T follicular helper cell (primary cell): ENCODE results near the gene MCFD2.
"Not testable (repeated sequence)": the region's sequence is repeated elsewhere in the genome, so short reads cannot be mapped to it uniquely, and the experiment has no call there.

Source experiments
- DNase-seq: peaks from one replicate; pipeline ENCODE4 v3.0.0-alpha.2; 2020; ENCODE audit warnings: low read depth

MCFD2 gene

DNA sequence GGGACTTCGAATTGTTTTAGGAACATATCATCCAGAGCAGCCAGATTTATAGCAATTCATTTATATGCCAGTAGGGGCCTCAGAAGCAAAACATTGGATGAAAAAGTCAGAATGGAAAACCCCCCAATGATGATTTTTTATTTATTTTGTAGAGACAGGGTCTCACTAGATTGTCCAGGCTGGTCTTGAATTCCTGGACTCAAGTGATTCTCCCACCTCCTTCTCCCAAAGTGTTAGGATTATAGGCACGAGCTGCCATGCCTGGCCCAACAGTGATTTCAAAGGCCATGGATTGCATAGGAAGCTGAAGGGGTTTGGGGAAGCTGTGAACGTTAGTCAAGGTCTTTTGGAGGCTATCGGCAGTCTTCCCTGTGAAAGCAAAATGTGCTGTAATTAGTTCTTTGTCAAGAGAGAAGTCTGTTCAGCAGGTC lies 21.9 kb upstream of the MCFD2 start:
- no peak for DNase-seq

DNA sequence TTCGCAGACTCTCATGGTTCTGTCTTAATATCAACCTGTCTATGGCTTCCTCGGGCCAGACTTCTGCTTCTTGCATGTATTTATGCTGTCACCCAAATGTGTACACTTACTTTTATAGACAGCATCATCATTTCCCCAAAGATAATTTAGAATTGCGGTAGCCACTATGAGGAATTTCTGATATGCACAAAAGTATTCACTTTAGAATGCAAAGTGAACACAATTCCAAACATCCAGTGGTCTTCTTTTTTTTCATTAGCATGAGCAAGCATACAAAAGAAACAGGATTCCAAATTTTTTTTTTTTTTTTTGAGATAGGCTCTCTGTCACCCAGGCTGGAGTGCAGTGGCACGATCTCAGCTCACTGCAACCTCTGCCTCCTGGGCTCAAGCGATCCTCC lies 21.0 kb upstream of the MCFD2 start:
- DNase-seq, result no peak

GRCh38 chr2:46935071-46935470 lies 19.5 kb upstream of the MCFD2 start:
- DNase-seq, result no peak

DNA sequence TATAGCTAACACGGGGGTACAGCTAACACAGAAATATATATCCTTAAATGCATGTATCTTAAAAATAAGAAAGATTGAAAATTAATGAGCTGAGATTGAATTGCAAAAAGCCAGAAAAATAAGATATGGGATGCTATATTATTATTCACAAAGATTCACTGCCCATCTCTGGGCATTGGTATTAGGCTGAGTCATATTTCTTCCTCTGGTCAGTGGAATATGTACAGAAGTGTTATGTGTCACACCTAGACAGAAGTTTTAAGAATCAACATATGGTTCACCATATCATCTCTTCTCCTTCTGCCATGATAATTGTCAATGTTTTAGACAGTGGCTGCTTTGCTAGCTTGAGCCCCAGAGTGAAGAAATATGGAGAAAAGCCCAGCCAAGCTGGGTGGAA lies 14.0 kb upstream of the MCFD2 start:
- DNase-seq, result no peak

DNA sequence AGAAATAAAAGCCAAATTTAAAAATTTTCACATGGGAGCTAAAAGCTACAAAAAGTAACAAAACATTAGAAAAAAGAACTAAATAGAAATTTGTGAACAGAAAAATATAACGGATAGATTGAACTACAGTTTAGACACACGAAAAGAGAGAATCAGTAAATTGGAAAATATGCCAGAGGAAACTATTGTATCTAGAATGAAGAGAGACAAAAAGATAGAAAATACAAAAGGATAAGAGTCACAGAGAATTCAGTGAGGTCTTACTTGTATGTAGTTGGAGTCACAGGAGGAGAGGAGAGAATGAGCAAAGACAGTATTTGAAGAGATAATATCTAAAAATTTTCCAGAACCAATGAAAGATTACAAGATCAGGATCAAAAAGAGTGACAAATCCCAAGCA lies 11.3 kb upstream of the MCFD2 start:
- no peak for DNase-seq

DNA sequence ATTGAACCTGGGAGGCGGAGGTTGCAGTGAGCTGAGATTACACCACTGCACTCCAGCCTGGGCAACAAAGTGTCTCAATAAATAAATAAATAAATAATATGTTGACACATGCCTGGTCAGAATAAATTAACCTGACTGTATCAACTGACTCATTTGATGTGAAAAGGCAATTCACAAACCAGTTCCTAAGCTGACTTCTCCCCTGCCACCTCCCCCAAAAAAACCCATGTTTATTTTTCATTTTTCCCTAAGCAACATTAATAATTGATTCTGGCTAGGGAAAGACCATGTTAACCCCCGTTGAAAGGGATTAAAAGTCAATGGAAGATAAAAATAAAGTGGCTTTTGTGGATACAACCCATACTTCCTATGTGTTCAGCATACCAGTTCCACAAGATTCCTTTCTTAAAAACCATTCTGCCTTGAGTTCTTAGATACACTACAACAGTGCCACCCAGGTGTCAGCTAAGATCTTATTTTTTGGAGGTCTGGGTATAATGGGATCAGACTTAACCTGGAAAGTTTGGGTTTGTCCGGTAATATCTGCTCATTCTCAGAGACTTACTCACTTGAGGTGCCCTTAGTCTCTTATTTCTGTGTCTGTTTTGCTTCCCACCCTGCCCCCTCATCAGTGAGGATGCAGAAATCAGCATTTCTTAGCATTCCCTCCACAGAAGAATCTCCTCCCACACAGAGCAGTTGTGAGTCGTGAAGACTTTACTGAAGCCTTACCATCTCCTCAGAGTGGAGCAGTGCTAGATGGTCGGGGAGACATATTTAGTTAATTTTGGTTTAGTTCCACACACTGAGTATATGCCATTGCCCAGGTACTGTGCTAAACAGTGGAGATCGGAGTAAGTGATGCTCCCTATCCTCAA lies 10.1 kb upstream of the MCFD2 start:
- no peak for DNase-seq

DNA sequence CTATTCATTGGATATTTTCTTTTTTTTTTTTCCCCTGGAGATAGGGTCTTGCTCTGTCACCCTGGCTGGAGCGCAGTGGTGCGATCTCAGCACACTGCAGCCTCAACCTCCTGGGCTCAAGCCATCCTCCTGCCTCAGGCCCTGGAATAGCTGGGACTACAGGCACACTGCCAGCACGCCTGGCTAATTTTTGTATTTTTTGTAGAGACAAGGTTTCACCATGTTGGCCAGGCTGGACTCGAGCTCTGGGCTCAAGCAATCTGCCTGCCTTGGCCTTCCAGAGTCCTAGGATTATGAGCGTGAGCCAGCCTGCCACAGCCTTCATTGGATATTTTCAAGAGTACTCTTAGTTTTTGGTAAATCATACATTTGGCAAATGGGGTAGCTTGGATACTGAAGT lies 9.0 kb upstream of the MCFD2 start:
- no peak for DNase-seq

DNA sequence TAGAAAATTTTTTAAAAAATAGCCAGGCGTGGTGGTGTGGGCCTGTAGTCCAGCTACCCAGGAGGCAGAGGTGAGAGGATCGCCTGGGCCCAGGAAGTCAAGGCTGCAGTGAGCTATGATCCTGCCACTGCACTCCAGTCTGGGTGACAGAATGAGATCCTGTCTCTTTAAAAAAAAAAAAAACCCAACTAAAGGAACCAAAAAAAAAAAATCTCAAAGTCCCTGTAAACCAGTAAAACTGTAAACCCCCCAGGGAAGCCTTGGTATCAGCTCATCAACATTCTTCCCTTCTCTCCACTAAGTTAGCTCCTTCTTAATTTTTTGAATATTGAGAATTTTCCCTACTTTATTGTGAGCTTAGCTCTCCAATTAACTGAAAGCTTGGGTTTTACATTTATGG lies 8.4 kb upstream of the MCFD2 start:
- no peak for DNase-seq

- no peak for DNase-seq
Measured at GRCh38 chr2:46923041-46923528, 7.5 kb upstream of the MCFD2 start.

DNA sequence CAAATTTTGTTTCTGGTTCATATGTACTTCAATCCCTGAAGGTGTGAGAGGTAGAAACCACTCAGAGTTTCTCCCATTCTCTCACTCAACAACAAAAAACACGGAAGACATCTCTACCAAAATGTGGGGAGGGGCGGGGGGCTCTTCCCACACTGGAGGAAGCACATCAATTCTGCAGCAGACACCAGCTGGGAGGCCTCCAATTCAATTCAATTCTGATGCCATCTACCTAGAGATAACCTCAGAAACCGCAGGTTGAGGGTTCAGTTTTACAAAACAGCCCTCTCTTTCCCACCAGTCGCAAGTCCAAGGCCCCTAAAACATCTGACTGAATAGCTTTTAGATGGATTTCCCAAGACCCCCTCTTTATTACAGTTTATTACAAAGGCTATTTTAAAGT lies 7.0 kb upstream of the MCFD2 start:
- DNase-seq, result no peak

GRCh38 chr2:46921676-46922448 lies 6.3 kb upstream of the MCFD2 start:
- no peak for DNase-seq

DNA sequence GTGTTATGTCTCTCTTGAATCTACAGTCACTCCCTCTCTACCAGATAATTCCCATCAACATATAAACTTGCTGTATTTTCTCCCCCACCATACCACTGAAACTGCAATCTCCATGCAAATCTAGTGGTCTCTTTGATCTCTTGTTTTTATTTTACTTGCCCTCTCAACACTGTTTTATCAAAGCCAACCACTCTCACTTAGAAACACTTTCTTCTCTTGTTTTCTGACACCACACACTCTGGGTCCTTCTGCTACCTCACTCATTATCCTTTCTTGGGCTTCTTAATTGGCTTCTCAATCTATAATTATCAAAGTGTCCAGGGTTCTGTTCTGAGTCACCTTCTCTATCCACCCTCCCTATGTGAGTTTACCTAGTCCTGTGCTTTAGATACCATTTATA lies 2.0 kb upstream of the MCFD2 start:
- DNase-seq, result no peak

- DNase-seq, result peak; percentile 71
Measured at GRCh38 chr2:46915811-46916630, 415 bp upstream of the MCFD2 start.

GRCh38 chr2:46914578-46915230 lies 902 bp downstream of the MCFD2 start:
- no peak for DNase-seq

DNA sequence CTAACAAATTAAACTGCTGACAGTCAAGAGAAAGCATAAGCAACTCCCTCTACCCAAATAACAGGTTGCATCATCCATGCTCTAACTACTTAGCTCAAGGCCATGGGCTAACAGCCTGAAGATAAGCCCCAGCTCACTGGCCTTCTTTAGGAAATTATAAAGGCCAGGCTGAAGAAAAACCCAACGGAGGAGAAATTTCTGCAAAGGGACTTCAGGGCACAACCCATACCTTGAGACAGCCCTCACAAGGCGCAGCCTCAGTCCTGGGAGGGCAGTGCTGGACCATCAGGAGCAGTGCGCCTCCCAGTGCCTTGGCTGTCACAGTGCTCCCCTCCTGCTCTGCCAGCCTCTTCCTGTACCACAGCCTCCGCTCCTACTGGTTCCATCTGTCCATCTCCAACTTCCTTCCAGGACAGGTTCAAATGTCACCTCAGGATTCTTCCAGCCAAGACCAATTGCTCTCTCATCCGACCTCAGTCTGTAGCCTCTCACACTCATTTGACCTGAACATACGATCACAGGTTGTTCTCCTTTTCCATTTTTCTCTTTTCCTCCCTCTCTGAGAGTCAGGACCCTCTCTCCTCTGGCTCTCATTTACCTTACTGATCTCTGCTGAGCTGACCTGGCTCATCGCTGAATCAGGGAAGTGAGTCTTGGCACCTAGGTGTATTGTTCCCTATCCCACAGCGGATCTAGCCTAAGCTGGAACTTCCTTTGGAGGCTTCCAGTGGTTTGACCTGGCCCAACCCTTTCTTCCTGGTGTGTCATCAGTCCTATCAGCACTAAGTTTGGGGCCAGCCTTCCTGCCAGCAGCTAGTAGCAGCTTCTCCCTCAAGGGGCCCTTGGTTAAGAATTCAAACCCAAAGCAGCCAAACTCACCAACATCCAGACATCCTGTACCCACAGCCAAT lies 1.9 kb downstream of the MCFD2 start:
- no peak for DNase-seq

DNA sequence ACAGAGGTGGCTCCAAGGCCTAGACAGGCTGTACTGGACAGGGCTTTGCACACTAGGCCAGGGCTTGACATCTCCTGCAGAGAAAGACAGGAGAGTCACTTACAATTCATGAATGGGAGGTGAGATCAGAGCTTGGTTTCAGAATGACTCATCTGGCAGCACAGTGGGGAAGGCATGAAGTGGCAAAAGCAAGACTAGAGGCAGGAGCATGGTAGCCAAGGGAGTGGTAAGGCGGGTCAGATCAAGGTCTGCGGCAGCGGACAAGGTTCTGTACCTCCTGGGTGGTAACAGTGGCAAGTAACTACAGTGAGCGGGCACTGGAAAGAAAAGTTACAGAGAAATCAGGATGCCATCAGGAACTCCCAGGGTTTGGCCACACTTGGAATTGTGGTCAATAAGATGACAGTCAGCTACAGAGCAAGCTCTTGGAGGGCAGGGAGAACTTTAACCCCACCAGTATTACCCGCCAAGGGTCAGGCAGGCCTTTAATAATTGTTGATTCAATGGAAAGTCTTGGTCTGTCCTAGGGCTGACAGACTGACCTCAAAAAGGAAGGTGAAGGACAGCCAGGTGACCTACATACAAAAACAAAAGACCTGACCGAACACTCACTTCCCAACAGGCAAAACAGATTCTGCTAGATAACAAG lies 5.7 kb downstream of the MCFD2 start:
- no peak for DNase-seq

DNA sequence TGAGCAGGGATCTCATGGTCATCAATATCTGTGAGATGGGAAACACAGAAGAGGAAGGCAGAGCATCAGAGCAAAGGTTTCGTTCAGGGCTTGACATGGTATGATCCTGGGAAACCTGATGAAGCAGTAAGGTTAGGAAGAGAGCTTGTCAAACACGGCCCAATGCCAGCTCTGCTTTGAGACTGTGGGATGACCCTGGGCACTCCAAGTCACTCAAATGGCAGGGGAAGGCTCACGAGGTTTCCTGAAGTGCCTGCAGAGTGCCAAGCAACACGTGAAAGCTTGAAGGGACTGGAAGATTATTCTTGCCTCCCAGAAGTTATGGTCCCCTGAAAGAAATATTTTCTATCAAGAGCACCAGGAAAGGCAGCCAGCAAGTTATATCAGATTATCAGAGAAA lies 6.5 kb downstream of the MCFD2 start:
- DNase-seq, result no peak

DNA sequence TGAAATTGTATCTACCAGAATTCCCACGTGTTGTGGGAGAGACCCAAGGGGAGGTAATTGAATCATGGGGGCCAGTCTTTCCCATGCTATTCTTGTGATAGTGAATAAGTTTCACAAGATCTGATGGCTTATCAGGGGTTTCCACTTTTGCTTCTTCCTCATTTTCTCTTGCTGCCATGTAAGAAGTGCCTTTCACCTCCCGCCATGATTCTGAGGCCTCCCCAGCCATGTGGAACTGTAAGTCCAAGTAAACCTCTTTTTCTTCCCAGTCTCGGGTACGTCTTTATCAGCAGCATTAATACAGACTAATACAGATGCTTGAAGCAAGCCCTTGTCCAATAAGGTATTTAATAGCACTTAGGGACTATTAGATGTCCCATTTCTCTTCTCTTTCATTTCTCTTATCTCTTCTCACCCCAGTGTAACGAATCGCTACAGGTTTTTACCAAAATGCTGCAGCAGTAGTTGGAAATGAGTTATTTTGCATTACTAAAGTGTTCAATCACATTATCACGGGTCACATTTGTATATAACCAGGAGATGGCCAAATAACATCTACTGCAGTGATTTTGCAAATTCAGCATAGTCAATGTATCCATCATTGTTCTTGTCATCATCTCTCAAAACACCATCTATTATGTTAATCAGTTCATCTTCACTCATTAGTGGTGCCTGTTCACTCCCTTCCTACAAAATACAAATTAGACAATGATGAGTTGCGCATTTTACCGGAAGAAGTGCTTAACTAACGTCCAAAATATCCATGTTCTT lies 10.5 kb downstream of the MCFD2 start:
- not testable (repeated sequence) for DNase-seq

GRCh38 chr2:46902980-46903379 lies 12.6 kb downstream of the MCFD2 start:
- not testable (repeated sequence) for DNase-seq
